Dedifferentiated amniotic fluid mesenchymal stem cell (primary cell): ENCODE measurements around the gene SOWAHC.

Experiments
- DNase-seq: peaks from one replicate; pipeline ENCODE4 v3.0.0-alpha.2; 2016; ENCODE audit errors: extremely low spot score

Gene SOWAHC

DNA sequence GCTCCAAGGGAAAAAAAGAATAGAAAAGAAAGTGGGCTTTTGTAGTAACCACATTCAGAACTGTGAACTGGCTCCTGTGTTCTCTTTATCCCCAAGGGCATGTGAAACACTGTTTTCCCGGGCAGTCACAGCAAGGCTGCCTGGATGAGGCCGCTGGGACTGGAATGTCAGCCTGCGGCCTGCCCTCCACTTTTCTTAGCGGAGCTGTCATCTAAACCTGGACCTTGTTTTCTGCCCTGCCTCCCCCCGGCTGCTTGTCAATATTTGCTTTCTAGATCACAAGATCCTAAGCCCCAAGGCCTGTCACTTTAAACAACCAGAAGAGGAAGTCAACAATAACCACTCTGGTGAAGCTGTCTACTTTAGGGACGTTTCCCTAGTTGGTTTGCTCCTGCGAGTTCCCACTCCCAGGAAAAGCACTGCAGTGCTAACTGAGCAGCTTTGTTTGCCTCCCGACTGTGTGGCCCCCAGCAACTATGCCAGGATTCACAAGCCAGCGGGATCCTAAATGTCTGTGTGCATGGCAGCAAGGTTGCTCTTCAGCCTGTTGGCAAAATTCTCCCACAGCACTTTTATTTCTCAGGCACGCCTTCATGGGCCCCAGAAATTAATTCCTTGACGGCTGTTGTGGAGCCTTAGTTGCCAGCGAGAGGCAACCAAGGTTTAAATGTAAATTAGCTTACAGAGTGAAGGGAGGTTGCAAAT, 30.6 kb downstream of the SOWAHC start:
- DNase-seq, result no peak

DNA sequence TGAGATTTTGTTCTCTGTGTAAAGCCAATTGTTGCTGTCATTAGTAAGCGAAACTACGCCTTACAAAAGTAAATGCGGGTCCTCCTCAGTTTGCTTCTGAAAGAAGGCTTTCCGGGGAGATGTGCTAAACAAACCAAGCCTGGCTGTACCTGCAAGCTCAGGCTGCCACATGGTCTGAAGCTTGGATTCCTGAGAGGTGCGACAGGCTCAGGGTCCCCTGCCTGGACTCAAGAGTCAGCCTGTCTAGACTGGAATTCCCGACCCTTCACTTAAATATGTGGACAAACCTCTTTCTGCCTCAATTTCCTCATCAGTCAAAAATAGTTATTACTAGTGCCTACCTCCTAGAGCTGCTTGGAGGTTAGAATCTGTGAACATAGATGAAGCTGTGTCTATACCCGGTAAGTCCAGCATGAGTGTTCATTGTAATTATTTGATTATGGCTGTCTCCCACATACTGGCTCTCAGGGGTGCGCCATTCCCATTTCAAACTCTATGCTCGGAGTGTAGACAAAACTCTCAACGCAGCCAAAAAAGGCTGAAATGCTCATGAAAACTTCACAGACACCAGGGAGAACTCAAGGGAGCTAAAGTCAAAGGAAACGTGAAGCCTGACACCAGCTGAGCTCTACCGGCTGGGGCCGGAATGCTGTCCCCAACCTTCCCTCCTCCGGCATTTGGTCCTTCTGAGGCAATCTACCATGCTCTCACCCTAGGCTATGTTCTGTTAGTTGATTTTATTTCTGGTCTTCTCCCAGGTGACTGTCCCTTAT, 31.4 kb downstream of the SOWAHC start:
- no peak for DNase-seq

DNA sequence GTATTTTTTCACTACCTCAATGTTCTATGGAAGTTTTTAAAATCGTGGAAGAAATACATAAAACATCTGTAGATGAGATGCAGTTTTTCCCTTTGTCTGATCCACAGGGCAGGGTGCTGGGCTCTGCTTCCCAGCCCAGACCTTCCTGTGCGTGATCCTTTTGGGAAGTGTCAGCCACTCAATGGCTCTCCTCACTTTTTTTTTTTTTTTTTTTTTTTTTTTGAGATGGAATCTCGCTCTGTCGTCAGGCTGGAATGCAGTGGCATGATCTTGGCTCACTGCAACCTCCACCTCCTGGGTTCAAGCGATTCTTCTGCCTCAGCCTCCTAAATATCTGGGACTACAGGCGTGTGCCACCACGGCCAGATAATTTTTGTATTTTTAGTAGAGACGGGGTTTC, 32.8 kb downstream of the SOWAHC start:
- DNase-seq, result no peak

DNA sequence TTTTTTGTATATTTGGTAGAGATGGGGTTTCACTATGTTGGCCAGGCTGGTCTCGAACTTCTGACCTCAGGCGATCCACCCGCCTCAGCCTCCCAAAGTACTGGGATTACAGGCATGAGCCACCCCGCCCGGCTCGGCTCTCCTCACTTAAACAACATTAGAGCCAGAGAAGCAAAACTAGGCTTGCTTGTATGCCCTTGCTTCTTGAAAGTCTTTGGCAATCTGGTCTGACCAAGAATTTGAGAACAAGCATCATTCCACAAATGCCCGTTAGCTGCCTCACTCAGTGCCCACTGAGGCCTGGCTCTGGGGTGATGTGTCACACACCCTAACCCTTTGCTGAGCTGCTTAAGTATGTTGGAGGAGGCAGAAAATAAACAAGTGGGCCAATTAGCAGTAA, 33.5 kb downstream of the SOWAHC start:
- peak; percentile 69 for DNase-seq

DNA sequence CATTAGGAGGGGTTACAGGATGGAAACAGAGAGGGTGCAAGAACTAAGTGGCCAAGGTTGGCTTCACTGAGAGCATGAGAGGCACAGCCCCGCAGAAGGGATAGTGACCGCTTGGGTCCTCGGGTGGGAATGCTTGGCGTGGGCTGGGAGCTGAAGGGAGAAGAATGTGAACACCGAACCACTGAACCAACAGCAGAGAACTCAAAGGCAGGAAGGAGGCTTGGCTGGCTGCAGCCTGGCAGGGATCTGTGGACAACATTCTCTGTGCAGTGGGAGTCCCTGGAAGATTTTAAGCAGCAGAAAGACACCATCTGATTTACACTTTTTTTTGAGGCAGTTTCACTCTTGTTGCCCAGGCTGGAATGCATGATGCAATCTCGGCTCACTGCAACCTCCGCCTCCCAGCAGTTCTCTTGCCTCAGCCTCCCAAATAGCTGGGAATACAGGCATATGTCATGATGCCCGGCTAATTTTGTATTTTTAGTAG, 33.9 kb downstream of the SOWAHC start:
- peak; percentile 51 for DNase-seq

DNA sequence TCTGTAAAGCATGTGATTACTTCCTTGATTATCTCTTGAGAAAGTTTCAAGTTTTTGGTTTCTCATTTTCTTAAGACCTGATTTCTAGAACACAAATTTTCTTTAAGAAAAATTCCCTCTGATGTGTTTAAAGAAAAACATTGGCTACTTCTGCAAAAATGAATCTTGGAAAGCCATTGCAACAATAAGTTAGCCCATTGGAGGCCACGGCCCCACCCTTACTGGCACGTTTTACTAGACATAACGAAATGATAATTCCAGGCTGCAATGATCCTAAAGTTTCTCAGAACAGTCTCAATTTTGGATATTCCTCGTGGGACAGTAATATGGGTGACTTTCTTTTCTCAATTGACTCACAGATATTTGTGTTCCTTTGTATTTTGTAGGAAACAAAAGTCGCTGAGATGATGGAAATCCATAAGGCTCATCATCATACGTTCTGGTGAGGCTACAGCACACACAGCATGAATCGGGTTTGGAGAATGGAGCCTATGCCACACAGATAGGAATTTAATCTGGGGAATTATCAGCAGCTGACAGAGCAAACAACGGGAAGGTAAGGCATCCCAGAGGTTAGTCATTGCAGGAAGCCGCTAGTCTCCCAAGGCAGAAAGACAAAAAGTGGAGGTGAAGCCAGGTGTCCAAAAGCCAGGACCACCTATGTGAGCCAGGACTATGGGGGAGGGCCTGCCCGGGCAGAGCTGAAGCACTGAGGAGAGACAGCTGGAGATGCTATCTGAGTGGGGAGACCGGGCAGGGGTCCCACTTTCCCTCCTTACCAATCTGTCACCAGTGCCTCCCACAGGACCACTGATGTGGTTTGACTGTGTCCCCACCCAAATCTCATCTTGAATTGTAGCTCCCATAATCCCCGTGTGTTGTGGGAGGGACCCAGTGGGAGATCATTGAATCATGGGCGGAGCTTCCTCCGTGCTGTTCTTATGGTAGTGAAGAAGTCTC, 35.9 kb downstream of the SOWAHC start:
- no peak for DNase-seq

DNA sequence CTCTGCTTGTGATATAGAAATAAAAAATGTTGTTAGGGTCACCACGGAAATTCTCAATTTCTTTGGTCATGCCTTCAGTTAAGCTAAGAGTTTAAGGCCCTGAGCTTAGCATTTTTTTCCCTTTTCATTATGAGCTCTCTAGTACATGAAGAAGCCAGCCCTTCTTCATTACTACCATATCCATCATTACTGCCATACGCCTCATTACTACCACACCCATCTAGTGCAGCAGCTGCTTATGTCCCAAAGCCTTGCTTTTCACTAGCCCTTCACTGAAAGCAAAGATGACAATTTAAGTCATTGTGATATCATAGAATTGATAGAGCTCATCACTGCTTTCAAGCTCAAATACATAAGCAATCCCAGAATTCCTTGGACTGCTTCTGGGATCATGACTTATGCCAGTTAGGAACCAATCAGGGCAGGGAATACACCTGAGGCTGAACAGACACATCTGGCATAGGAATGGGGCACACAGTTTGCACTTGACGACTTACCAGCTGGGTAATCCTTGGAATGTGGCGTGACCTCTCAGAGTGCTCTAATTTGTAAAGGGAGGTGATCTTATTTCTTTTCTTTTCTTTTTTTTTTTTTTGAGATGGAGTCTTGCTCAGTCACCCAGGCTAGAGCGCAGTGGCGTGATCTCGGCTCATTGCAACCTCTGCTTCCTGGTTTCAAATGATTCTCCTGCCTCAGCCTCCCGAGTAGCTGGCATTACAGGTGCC, 40.3 kb downstream of the SOWAHC start:
- no peak for DNase-seq

DNA sequence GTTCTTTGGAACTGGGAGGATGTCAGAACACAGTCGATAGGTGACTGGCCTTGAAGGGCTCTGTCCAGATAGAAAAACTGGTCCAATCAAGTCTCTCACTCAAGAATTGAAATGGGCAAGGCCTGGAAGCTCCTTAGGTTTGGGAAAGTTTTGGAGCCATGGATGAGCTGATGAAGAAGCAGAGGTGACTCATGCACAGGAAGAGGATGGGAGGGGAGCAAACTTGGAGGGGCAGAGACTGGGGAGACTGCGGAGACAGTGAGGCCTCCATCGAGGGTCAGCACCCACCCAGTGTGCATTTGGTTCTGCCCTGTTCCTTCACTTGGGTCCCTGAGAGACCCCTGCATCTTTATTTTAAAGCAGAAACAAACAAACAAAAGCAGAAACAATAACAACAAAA, 41.1 kb downstream of the SOWAHC start:
- DNase-seq, result no peak

DNA sequence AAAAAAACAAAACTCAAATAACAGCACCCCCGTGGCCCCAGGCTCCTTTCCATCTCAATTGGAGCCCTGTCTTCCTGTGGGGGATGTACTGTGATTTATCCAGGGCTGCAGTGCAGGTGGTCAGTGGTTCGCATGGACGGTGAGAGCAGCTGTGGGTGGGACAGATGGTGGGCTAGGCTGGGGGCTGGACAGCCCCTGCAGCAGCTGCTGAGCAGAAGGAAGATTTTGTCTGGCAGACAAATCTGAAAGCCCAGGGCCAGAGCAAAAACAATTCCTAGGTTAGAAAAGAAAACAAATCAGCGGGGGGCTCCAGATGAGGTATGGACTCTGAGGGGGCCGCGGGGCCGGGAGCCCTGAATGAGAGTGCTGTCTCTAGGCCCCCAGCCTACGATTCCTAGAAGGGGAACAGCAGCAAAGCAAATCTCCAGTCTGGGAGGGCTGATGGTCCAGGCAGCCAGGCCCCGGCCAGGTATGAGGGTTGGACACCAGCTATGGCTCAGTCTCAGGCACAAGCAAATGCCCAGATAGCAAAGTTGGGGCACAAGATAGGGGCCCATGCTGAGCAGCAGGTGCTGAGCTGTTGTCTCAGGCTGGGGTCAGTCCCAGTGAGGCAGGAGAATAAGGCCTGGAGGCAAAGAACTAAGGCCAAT, 45.4 kb downstream of the SOWAHC start:
- no peak for DNase-seq

DNA sequence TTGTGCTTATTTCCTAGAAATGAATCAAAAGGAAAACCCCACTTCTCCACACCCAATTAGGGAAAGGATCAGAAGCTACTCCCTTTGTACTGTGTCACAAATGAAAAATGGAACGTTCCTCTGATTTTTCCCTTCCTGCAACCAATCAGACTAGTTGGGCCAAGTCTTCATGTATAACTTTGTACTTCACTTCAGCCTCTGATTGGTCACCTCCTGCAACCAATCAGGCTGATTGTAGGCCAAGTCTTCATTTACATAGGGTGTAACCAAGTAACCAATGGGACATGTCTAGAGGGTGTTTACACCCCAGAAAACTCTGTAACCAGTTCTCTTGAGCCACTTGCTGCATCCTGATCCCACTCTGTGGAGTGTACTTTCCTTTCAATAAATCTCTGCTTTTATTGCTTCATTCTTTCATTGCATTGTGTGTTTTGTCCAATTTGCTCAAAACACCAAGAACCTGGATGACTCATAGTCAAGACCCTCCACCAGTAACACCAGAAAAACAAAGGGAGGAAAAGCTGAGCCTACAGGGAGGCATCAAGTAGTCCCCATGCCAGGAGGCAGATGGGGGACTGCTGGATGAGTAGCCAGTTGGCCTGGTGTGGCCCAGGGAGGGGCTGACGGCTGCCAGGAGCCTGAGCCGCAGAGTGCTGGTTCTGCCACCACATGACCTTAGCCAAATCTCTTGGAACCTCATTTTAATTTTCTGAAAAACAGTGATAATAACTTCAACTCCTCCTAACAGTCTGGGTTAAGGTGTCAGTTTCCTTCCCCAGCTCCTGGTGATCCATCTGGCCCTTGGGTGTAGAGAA, 46.1 kb downstream of the SOWAHC start:
- DNase-seq, result no peak

DNA sequence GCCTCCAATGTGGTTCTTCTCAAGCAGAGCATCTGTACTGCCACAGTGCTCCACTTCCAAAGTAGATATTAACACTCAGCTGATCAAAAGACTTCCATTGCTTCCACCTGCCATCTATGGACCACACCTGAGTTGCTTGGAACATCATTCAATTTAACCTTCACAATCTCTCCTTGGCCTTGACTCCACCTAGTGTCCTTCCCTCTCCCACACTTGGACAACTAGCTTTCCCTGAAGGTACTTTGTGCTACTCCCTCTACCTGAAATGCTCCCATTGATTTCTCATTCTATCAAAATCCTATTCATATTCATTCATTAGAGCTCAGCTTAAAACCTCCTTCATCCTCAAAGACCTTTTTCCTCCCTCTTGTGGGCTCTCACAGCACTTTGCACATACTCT, 48.7 kb downstream of the SOWAHC start:
- DNase-seq, result no peak

DNA sequence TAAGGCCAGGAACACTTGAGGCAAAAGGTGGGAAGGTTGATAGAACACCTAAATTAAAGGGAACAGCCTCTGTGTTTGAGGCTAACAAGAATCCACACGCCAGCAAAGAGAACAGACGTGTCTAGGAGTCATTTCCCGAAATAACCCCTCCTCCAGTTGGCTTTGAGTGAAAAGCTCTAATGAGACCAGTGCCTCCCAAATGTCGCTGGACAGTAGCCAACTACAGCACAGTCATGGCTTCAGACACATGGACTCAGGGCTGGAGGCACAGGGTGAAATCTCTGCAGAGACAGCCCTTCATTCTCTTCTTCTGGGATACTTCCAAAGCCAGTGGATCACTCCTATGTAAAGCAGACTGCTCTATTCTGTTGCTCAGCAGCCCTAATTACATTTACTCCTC, 49.6 kb downstream of the SOWAHC start:
- peak; percentile 40 for DNase-seq

DNA sequence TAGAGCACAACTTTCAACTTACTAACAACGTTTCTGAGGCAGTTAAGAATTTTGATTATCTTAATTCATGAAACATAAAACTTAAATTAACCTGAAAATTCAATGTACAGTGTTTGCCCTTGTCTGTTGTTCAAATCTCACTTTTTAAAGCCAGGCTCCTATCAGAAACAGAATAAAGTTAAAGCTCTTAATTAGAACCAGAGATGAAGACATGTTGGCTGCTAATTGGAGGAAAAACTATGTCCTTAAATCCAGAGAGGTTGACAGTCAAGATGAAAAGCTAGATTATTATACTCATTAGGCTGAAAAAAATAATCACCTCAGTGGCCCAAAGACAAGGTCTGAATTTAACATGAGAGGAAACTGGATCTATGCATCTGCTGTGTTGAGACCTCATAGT, 52.3 kb downstream of the SOWAHC start:
- no peak for DNase-seq
